Kidney epithelial cell (primary cell): ENCODE results near the gene SLC43A1. TPM values are rescaled to one million over a fixed set of nuclear protein-coding genes. Genes with fewer than 3 reads are reported as not detected.
A peak's percentile ranks its signal among the peaks of the same experiment; 100 is the strongest.

Experiments used
- DNase-seq: peaks from one replicate; pipeline ENCODE4 v3.0.0-alpha.2; 2010; ENCODE audit warnings: low read depth
- H3K27me3 ChIP-seq: 2 replicates; pipeline ENCODE4 v1.6.0; 2011; ENCODE audit warnings: low read length; ENCODE audit not compliant: control insufficient read depth, insufficient read depth
- H3K36me3 ChIP-seq: 2 replicates; pipeline ENCODE4 v1.5.1; 2011; ENCODE audit warnings: low read length; ENCODE audit not compliant: control insufficient read depth, insufficient read depth
- H3K4me3 ChIP-seq: 2 replicates; pipeline ENCODE4 v1.5.1; 2011; ENCODE audit warnings: low read depth, mild to moderate bottlenecking, control low read depth, low read length
- CTCF ChIP-seq: IDR thresholded peaks from 2 replicates; pipeline ENCODE4 v1.5.1; 2011; ENCODE audit warnings: mild to moderate bottlenecking, moderate library complexity, low read length, control low read depth, inconsistent platforms; ENCODE audit not compliant: insufficient read depth, poor library complexity, severe bottlenecking
- total RNA-seq: library from RNA; depleted of rRNA; stranded (reverse); fragments of >200 nt; gene quantifications from 2 replicates; pipeline ENCODE4 v1.2.3, GENCODE V29; 2015

SLC43A1 gene
- total RNA-seq, 1 donor from 2014 or later = 16.7 TPM

- TF ChIP-seq CTCF = no peak
- no peaks in the 10 kb centered on the region for H3K36me3 ChIP-seq
Observed at GRCh38 chr11:57484141-57484710, 31.3 kb downstream of the SLC43A1 start.

DNA sequence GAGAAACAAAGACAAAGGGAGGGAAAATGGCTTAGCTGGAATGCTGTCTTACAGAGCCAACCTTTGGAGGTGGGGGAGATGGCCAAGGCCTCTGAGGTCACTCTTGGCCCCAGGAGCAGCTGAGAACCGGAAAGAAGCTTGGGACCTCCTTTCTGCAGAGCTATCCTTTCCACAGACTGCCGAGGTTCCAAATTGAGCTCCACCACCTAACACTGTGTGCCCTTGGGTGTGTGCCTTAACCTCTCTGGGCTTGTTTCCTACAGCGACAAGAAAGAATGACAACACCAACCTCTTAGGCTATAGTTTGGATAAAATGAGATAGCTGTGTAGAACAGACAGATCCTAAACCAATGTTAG is 32.0 kb downstream of the SLC43A1 start:
- Histone ChIP-seq H3K36me3 (no peaks in the 10 kb centered on the region), H3K27me3 (peaks cover 34% of the 10 kb centered on the region)
- TF ChIP-seq CTCF = no peak

More at GRCh38 chr11:57484141-57484710, 31.3 kb downstream of the SLC43A1 start:
- H3K27me3 ChIP-seq = peaks cover 29% of the 10 kb centered on the region
- no peak overlapping the region for H3K4me3 ChIP-seq
- DNase-seq = no peak

GRCh38 chr11:57482782-57483561 is 32.5 kb downstream of the SLC43A1 start:
- peaks cover 37% of the 10 kb centered on the region for H3K27me3 ChIP-seq
- DNase-seq = no peak
- peak; percentile 64 for TF ChIP-seq CTCF
- H3K36me3 ChIP-seq = no peaks in the 10 kb centered on the region
- peak overlapping the region; percentile 30 for H3K4me3 ChIP-seq

More for the DNA sequence above, 32.0 kb downstream of the SLC43A1 start:
- no peak overlapping the region for H3K4me3 ChIP-seq
- DNase-seq = no peak

DNA sequence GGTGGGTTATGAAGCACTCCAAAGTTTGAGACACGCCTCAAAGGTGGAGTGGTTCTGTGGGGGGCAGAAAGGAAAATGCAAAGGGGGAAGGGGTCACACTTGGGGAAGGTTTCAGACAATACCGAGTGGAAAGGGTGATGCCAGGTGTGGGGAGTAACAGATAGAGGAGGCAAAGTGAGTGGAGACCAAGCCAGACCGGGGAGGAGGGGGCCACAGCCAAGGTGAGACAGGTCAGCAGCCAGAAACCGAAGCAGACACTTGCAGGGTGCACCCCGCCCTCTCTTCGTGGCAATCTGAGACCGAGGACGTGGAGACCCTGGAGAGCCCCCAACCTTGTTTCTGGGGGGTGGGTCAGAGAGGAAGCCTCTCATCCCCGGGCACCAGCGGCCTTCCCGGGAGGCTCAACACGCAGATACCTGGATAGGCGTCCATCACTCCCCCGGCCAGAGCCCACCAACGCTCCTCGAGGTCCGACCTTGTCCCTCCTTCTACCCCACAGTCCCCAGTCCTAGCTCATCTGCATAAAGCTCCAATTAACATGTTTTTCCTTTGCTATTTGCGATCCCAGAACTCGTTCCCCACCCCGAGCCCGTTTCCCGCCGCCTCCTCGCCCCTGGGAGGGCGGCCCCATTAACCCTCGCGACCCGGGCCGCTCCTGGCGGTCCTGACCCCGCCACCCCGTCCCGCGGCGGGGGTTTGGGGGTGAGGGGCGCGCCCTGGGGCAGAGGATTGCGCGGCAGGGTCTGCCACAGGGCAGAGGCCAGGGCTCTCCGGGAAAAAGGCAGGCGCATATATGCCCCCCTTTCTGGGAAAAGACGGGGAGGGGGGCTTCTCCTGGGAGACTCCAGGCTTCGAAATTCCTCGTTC is 33.4 kb downstream of the SLC43A1 start:
- Histone ChIP-seq H3K4me3 (peak overlapping the region; percentile 30), H3K36me3 (no peaks in the 10 kb centered on the region), H3K27me3 (peaks cover 43% of the 10 kb centered on the region)
- DNase-seq = no peak
- TF ChIP-seq CTCF = no peak

GRCh38 chr11:57481315-57481714 is 34.2 kb downstream of the SLC43A1 start:
- H3K27me3 ChIP-seq = peaks cover 50% of the 10 kb centered on the region
- no peak for DNase-seq
- no peak for TF ChIP-seq CTCF

More at GRCh38 chr11:57481315-57481714, 34.2 kb downstream of the SLC43A1 start:
- Histone ChIP-seq H3K4me3 (no peak overlapping the region), H3K36me3 (no peaks in the 10 kb centered on the region)
